ENCODE data around the gene IL12RB1. TPM values are rescaled to one million over a fixed set of nuclear protein-coding genes. Genes with fewer than 3 reads are reported as not detected.
A peak's percentile ranks its signal among the peaks of the same experiment; 100 is the strongest.

IL12RB1 gene
- total and polyA plus RNA-seq, 3 experiments from 2014 or later: 18.9 to 43.2 (median 19.6) TPM

- Mint-ChIP-seq H3K27me3 (peaks cover 0 to 2% of the 10 kb centered on the region in 2 donors), H3K4me3 (no peak overlapping the region), H3K27ac (no peak overlapping the region), H3K4me1 (peaks cover 31 to 55% (median 54%) of the 10 kb centered on the region in 3 donors), H3K36me3 (peaks cover 9 to 71% (median 18%) of the 10 kb centered on the region in 3 donors), H3K9me3 (no peaks in the 10 kb centered on the region)
- ChIA-PET CTCF (interaction anchor here (0.8 to 9.8 kb wide), 5 partner anchors 8 to 72 kb away, joined by 3 to 168 read pairs (median 4); no protein-coding TSS in a partner anchor), POLR2A (interaction anchor here (1.1 to 2.6 kb wide), 4 partner anchors 9 to 35 kb away, joined by 3 to 9 read pairs (median 4); no protein-coding TSS in a partner anchor)
- Histone ChIP-seq H3K4me3 (ENCODE audit: low read length) (no peak overlapping the region), H3K27ac (ENCODE audit: low read depth, low read length) (no peak overlapping the region), H3K27me3 (ENCODE audit: insufficient read depth, low read length, poor library complexity, severe bottlenecking) (no peaks in the 10 kb centered on the region), H3K4me1 (ENCODE audit: insufficient read depth, low read length) (peaks cover 61% of the 10 kb centered on the region), H3K36me3 (ENCODE audit: insufficient read depth, low read length) (peaks cover 43% of the 10 kb centered on the region), H3K9me3 (ENCODE audit: low read length) (no peaks in the 10 kb centered on the region)
- no peak for DNase-seq
Observed at GRCh38 chr19:18010149-18010548, 76.6 kb downstream of the IL12RB1 start.

GRCh38 chr19:18009412-18010066, 77.2 kb downstream of the IL12RB1 start:
- no peaks in the 10 kb centered on the region for H3K27me3 ChIP-seq (ENCODE audit: insufficient read depth, low read length, poor library complexity, severe bottlenecking)
- peaks cover 56% of the 10 kb centered on the region for H3K4me1 ChIP-seq (ENCODE audit: insufficient read depth, low read length)
- Mint-ChIP-seq H3K36me3 (peaks cover 8 to 68% (median 18%) of the 10 kb centered on the region in 3 donors), H3K4me1 (peaks cover 28 to 49% (median 48%) of the 10 kb centered on the region in 3 donors), H3K27ac (peak overlapping the region in 3 of 8 donors; percentile 89 to 97 (median 89)), H3K9me3 (no peaks in the 10 kb centered on the region), H3K27me3 (peaks cover 0 to 2% of the 10 kb centered on the region in 2 donors), H3K4me3 (peak overlapping the region in 4 of 7 donors; percentile 60 to 94 (median 78))
- H3K36me3 ChIP-seq (ENCODE audit: insufficient read depth, low read length): peaks cover 43% of the 10 kb centered on the region
- H3K27ac ChIP-seq (ENCODE audit: low read depth, low read length): no peak overlapping the region
- no peak for DNase-seq
- ChIA-PET POLR2A (interaction anchor here (0.5 to 2.6 kb wide), 4 partner anchors 12 to 35 kb away, joined by 3 to 9 read pairs (median 5); no protein-coding TSS in a partner anchor), CTCF (interaction anchor here (0.6 to 9.8 kb wide), 5 partner anchors 9 to 77 kb away, joined by 3 to 168 read pairs (median 4); partner anchors contain the start of gene IL12RB1)
- H3K9me3 ChIP-seq (ENCODE audit: low read length): no peaks in the 10 kb centered on the region
- peak overlapping the region; percentile 68 for H3K4me3 ChIP-seq (ENCODE audit: low read length)

Other genes starting within 250 kb of the IL12RB1 start
- gene JAK3, start 239.0 kb downstream of the IL12RB1 start, total RNA-seq: 100 to 1,000 TPM; 119 to 125 TPM
- gene JAK3, start 239.0 kb downstream of the IL12RB1 start, polyA plus RNA-seq: 84.0 TPM
- 1,000 to 10,000 TPM; 3,114 to 3,151 TPM for gene RPL18A, start 227.0 kb downstream of the IL12RB1 start, total RNA-seq
- 3,296 TPM for gene RPL18A, start 227.0 kb downstream of the IL12RB1 start, polyA plus RNA-seq
- gene SLC5A5, start 215.0 kb downstream of the IL12RB1 start, total RNA-seq: 1 to 10 TPM; 1.2 to 1.7 TPM
- gene SLC5A5, start 215.0 kb downstream of the IL12RB1 start, polyA plus RNA-seq: 0.33 TPM
- gene CCDC124, start 153.9 kb downstream of the IL12RB1 start, total RNA-seq: 100 to 1,000 TPM; 184 to 195 TPM
- 65.7 TPM for gene CCDC124, start 153.9 kb downstream of the IL12RB1 start, polyA plus RNA-seq
- gene KCNN1, start 119.8 kb downstream of the IL12RB1 start, total RNA-seq: under 1 TPM; 0.13 to 0.15 TPM
- not detected for gene KCNN1, start 119.8 kb downstream of the IL12RB1 start, polyA plus RNA-seq
- 10 to 100 TPM; 33.5 to 37.1 TPM for gene ARRDC2, start 78.8 kb downstream of the IL12RB1 start, total RNA-seq
- gene ARRDC2, start 78.8 kb downstream of the IL12RB1 start, polyA plus RNA-seq: 45.8 TPM
- gene MAST3, start 10.8 kb upstream of the IL12RB1 start, total RNA-seq: 10 to 100 TPM; 15.0 to 15.9 TPM
- 18.6 TPM for gene MAST3, start 10.8 kb upstream of the IL12RB1 start, polyA plus RNA-seq
- gene PIK3R2, start 66.2 kb upstream of the IL12RB1 start, total RNA-seq: 10 to 100 TPM; 17.7 to 17.9 TPM
- gene PIK3R2, start 66.2 kb upstream of the IL12RB1 start, polyA plus RNA-seq: 5.7 TPM
- gene IFI30, start 86.9 kb upstream of the IL12RB1 start, total RNA-seq: 10 to 100 TPM; 33.3 to 34.5 TPM
- gene IFI30, start 86.9 kb upstream of the IL12RB1 start, polyA plus RNA-seq: 10.9 TPM
- gene MPV17L2, start 106.3 kb upstream of the IL12RB1 start, total RNA-seq: 10 to 100 TPM; 24.2 to 24.6 TPM
- gene MPV17L2, start 106.3 kb upstream of the IL12RB1 start, polyA plus RNA-seq: 12.6 TPM
- 1 to 10 TPM; 2.9 to 3.8 TPM for gene RAB3A, start 117.1 kb upstream of the IL12RB1 start, total RNA-seq
- 0.59 TPM for gene RAB3A, start 117.1 kb upstream of the IL12RB1 start, polyA plus RNA-seq
- gene PDE4C, start 139.5 kb upstream of the IL12RB1 start, total RNA-seq: not detected
- gene PDE4C, start 139.5 kb upstream of the IL12RB1 start, polyA plus RNA-seq: not detected
- gene IQCN, start 187.5 kb upstream of the IL12RB1 start, total RNA-seq: 1 to 10 TPM; 1.3 TPM
- 0.31 TPM for gene IQCN, start 187.5 kb upstream of the IL12RB1 start, polyA plus RNA-seq
- gene JUND, start 194.7 kb upstream of the IL12RB1 start, total RNA-seq: 100 to 1,000 TPM; 300 to 327 TPM
- 174 TPM for gene JUND, start 194.7 kb upstream of the IL12RB1 start, polyA plus RNA-seq
- 100 to 1,000 TPM; 351 to 373 TPM for gene LSM4, start 236.1 kb upstream of the IL12RB1 start, total RNA-seq
- 154 TPM for gene LSM4, start 236.1 kb upstream of the IL12RB1 start, polyA plus RNA-seq

Measured in CD8-positive, alpha-beta memory T cell (primary cell).